HG03159 (cell line): ENCODE results near the gene TMEM131L.
"Not testable (repeated sequence)": the region's sequence is repeated elsewhere in the genome, so short reads cannot be mapped to it uniquely, and the experiment has no call there.

ENCODE experiments used
- ATAC-seq: cut with Tn5 transposase; IDR thresholded peaks from one replicate; pipeline ENCODE4 v1.9.1; 2021; ENCODE audit warnings: mild to moderate bottlenecking, moderate library complexity; ENCODE audit not compliant: unreplicated experiment

The TMEM131L gene

DNA sequence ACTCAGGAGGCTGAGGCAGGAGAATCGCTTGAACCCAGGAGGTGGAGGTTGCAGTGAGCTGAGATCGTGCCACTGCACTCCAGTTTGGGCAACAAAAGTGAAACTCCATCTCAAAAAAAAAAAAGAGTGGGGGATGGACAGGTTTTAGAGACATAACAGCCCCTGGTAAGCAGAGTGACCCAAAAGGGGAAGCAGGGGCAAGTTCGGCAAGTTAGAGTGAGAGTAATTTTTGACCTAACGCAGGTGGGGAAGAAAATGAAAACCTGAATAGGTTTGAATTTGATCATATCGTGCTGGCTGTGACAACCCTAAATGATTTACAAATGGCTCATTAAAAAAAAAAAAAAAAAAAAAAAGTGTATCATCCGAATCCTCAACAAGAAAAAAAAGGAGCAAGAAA lies 25.7 kb upstream of the TMEM131L start:
- peak; percentile 34 for ATAC-seq

DNA sequence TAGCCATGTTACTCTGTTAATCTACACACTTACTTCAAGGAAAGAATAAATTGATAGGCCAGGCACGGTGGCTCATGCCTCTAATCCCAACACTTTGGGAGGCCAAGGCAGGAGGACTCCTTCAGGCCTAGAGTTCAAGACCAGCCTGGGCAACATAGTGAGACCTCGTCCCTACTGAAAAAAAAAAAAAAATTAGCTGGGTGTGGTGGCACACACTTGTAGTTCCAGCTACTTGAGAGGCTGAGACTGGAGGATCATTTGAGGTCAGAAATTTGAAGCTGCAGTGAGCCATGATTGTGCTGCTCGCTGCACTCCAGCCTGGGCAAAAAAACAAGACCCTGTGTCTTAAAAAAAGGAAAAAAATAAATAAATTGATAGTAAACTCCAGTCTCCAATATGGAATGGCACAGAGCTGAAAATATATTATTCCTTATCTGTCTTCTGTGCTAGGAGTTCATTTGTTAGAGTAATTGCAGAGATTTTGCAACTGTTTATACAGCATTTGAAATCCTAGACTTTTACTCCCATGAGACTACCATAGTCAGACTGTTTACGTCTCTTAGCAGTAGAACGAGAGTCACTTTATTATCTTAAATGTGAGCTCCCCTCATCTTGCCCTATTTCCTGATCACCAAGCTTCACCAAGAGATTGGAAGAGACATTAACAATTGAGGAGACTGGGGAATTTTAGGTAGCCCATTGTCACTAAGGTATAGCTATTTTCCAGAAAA lies 18.8 kb upstream of the TMEM131L start:
- no peak for ATAC-seq

GRCh38 chr4:153448003-153448731 lies 18.0 kb upstream of the TMEM131L start:
- no peak for ATAC-seq

DNA sequence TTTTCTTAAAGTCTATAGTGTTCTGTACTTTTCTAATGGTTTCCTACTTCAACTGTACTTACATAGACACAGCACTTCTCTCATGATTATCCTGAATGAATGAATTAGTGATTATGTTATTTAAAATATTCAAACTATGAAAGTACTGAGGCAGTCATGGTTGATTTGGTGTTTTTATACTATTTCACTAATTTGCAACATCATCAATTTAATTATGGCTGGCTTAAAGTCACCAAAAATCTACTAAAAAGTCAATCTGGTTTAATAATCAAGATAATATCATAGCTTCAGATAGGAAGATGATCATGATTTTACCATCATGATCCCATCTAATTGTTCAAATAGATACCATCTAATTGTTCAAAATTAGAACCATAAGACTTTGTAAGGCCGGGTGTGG lies 16.8 kb upstream of the TMEM131L start:
- ATAC-seq: no peak

DNA sequence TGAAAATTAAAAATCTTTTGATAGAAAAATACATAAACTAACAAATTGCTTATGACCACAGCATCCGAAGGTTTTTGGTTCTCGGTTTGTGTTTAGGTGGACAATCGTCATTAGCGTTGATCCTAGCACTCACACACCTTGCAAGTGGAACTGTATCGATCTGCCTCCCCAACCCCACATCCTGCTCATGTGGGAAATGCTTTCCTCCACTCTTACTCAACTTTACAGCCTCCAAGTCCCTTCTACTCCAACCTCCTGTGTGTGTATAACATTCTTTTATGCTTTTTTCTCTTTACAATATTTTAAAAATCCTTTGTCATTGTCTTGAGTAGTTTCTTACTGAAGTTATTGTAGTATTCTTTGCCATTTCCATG lies 15.6 kb upstream of the TMEM131L start:
- ATAC-seq: no peak

DNA sequence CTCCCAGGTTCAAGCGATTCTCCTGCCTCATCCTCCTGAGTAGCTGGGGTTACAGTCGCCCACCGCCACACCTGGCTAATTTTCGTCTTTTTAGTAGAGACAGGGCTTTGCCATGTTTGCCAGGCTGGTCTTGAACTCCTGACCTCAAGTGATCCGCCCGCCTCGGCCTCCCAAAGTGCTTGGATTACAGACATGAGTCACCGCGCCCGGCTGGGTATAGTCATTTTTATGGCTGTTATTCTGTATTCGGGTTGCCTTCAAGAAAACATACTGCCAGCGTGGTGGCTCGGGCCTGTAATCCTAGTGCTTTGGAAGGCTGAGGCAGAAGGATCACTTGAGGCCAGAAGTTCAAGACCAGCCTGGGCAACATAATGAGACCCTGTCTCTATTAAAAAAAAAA lies 15.0 kb upstream of the TMEM131L start:
- ATAC-seq: not testable (repeated sequence)

DNA sequence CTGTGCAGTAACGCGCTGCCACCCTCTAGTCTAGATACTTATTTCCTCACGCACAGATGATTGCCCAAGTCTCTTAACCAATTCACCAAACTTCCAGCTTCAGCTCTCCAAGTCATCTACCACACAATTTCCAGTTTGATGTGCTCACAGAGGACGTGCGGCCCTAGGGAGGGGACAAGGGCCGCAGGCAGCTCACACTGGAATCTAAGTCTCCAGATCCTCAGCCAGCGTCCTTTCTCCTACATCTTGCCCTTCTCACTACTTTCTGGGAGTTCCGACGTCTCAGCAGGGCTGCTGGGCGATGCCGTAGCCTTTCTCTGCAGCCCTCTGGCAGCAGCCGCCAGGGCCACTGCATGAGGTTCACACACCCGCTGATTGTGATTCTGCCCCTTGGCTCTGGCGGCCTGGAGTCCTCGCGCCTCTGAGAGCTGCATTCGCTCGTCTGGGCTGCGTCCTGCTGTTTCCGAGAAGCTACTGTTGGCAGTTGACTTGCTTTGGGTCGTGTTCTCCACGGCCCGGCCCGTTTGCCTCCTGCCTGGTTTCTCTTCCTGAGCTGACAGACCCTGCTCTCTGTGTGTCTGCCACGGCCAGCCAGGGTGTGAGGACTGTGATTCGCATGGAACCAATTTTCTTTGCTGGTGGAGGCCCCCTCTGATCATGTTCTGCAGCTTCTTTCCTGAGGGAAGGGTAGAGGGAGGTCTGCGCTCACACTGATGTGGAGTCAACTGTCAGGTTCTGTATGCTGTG lies 14.1 kb upstream of the TMEM131L start:
- no peak for ATAC-seq

GRCh38 chr4:153452658-153453378 lies 13.3 kb upstream of the TMEM131L start:
- no peak for ATAC-seq

DNA sequence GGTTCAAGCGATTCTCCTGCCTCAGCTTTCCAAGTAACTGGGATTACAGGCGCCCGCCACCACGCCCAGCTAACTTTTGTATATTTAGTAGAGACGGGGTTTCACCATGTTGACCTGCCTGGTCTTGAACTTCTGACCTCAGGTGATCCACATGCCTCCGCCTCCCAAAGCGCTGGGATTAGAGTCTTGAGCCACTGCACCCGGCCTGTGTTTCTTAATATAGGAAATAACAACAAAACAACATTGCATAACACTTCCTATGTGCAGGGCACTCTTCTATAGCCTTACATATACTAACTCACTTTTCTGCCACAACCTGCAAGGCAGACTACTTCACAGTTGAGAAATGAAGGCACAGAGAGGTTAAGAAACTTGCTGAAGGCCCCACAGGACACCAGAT lies 12.8 kb upstream of the TMEM131L start:
- ATAC-seq: no peak

DNA sequence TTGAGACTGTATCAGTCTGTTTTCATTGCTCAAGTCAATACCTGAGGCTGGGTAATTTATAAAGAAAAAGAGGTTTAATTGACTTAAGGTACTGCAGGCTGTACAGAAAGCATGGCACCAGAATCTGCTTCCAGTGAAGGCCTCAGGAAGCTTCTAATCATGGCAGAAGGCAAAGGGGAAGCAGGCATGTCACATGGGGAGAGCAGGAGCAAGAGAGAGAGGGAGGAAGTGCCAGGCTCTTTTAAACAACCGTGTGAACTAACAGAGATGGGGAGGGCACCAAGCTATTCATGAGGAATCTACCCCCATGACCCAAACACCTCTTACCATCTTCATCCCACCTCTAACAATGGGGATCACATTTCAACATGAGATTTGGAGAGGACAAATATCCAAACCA lies 7.2 kb upstream of the TMEM131L start:
- ATAC-seq: no peak

DNA sequence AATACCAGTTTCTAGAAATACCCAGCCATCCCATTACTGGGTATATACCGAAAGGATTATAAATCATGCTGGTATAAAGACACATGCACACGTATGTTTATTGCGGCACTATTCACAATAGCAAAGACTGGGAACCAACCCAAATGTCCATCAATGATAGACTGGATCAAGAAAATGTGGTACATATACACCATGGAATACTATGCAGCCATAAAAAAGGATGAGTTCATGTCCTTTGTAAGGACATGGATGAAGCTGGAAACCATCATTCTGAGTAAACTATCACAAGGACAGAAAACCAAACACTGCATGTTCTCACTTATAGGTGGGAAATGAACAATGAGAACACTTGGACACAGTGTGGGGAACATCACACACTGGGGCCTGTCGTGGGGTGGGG lies 4.6 kb upstream of the TMEM131L start:
- not testable (repeated sequence) for ATAC-seq

GRCh38 chr4:153464068-153464467 lies 2.1 kb upstream of the TMEM131L start:
- ATAC-seq: no peak

DNA sequence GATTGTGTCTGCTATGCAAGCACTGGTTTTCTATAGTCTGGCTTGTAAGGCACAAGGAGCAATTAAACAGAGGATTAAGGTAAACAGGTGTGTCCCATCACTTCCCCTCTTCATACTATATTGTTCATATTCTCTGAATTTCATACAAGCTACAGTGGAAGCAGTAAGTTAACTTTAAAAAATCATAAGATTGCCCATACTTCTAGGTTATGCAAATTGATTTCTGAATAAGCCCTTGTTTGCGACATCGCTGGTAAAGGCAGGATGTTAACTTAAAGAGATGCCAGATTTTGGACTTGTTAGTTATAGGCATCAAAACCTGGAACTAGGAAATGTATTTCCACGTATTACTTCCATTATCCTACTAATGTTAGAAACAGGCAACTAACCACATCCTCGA lies 1.0 kb upstream of the TMEM131L start:
- ATAC-seq: no peak

DNA sequence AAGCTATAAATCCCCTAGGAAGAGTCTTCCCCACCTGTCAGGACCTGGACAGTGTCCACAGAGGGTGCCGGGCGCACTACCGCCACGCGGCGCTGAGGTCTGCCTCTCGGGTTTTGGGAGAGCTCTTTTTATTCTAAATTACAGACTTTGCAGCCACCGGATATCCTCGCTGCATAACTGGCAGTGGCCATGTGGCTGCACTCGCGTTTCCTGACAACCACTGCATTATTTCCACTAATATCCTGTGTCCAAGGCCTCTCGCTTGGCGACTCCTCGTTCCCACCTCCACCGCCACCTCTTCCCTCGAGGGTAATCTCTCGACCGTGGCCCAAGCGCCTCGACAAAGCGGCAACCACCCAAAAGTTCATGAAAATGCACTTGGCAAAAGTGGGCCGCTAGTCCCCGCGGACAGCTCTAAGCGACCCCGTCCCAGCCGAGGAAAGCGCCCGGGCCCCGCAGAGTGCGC lies 512 bp upstream of the TMEM131L start:
- ATAC-seq: peak; percentile 11

DNA sequence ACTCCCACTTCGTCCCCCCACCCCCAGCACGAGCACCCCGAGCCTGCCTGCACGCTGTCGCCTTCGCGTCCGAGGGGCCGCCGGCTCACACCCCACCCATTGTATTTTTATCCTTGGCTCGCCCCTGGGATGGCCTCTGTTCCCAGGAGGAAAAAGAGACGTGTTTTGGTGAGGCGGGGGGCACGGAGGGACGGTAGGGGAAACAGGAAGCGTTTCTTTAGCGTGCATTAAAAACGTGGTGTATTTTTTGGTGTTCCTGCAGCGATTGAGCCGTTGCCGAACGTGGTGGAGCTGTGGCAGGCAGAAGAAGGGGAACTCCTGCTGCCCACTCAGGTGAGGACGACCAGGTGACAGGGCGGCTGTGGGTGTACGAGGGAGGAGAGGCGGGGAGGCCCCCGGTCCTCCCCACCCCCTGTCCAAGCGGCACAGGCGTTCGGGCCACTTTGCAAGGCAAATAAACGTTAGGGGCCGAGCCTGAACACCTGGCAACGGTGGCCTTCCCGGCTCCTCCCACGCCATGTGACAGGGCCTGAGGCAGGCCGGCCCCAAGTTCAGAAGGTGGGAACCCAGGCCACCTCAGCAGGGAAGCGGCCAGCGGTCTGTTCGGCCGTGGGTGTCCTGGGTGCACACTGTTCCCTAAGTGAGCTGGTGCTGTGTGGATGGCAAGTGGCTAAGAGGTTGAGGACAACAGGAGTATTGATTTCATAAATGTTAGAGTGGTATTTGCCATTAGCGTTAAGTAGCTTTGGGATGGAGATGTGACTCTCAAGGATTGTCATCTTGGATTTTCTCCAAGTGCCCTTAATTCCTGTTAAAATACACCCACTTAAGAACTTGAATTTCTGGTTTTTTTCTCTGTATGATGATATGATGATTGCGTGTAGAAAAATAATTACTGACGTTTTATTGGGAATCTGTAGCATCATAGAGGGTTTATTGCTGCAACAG lies 1.1 kb downstream of the TMEM131L start:
- peak; percentile 48 for ATAC-seq

DNA sequence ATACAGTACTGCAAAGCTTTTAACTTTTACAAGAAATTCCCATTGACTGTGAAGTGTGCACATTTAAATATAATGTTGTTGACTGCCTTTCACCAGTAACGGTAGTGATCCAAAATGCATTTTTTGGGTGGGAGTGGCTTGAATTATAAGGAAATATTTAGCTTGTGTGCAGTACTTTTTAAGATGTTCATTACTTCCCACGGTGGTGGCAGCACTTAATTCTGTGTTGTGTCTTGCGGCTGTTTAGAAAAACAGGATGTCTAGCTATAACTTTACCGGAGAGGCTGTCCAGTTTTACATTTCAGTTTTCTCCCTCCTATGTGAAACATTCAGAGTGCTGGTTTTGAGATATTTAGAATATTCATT lies 1.7 kb downstream of the TMEM131L start:
- no peak for ATAC-seq

DNA sequence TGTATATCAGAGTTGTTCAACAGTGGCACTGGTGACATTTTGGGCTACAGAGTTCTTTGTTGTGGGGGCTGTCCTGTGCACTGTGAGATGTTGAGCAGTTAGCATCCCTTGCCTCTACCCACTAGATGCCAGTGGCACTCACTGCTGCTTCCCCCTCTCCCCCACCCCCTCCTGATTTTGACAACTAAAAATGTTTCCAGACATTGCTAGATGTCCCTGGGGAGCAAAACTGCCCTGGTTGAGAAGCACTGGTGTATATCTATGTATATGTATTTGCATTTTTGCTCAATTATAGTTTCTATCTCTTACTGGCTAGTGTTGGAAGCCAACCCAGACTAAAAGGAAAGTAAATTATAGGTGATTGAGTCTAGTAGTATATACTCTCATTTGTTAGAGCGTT lies 2.4 kb downstream of the TMEM131L start:
- ATAC-seq: peak; percentile 19

DNA sequence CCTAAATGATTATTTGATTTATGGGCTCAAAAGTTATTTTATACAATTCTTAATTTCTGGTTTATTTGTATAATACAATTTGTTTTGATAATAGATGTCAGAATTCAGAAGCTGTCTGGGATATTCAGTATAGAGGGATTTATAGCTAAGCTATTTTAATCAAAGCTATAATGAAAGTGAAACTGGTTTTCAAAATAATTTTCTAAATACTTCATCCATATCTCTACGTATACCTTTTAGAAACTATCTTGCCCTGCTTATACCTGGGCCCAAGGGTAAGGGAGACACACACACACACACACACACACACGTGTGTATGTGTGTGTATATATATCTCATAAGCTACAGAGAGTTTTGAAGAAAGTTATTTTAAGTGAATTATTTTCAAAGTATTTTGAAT lies 2.9 kb downstream of the TMEM131L start:
- ATAC-seq: no peak

GRCh38 chr4:153471071-153471697 lies 5.0 kb downstream of the TMEM131L start:
- ATAC-seq: not testable (repeated sequence)

DNA sequence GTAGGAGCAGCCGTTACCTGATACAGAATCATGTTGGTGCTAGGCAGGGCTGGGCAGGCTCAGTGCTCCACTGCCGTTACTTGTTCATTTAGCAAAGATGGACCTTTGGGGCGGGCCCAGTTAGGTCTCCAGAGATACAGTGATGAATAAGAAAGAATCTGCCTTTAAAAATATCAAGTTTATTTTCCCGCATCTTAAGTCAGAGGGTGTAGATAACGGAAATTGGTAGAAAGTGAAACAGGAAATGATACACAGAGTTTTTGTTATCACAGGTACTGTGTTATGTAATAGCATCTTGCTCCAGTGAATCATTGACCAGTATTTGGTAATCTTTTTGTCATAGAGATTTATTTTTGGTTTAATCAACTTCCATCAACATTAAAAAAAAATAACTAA lies 5.5 kb downstream of the TMEM131L start:
- ATAC-seq: peak; percentile 40
